HG03520 (cell line): ENCODE data around the gene OGDHL.

Experiments used
- ATAC-seq: cut with Tn5 transposase; IDR thresholded peaks from one replicate; pipeline ENCODE4 v1.9.1; 2021; ENCODE audit warnings: mild to moderate bottlenecking, moderate library complexity; ENCODE audit not compliant: unreplicated experiment

Gene OGDHL

DNA sequence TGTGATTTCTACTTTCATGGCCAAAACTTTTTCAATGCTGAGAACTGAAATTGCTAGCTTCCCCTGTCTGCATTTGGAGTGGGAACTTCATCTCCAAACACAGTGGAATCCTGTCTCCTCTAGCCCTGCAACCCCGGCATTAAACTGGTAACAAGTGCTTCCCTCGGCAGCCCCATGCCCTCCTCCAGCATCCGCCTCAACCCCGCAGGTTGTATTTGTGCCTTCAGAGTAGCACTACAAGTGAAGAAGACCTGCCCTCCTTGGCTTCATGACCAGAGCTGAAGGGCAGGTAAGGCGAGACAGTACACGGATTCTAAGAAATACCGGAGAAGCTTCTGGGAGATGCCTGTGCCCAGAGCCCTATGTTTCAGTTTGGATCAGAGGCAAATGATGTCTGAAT is 65.8 kb downstream of the OGDHL start:
- no peak for ATAC-seq

DNA sequence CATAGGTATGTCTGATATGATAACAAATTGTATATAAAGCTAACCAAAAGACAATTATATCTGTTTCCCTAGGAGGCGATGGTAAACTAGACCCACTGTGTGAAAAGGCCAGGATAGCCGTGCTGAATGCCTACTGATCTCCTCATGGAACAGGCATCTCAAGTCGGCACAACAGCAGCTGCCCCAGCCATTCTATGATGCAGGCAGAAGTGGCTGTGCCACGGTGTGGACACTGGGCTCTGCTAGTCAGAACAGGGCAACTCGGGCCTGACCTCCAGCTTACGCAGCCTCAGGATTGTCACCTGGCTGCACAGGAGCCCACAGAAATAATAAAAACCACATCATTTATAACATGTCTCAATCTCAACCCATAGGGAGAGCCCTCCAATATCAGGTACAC is 67.7 kb downstream of the OGDHL start:
- no peak for ATAC-seq

DNA sequence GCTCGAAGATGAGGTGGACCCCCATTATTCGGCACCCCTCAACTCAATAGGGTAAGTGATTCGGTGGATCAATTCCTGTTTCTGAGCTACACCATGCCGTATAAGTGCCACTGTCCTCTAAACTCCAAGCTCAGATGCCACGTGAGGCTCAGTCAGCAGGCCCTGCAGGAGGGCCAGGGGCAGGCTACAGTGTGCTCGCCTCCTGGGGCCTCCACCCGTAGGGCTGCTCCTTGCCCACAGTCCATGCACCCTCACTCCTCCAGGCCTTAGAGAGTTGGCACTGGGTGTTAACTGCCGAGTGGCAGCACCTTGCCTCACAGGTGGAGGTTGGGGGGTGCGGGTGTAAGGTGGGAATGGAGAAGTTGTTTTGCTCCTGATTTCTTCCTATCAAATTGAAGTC is 70.5 kb downstream of the OGDHL start:
- no peak for ATAC-seq

DNA sequence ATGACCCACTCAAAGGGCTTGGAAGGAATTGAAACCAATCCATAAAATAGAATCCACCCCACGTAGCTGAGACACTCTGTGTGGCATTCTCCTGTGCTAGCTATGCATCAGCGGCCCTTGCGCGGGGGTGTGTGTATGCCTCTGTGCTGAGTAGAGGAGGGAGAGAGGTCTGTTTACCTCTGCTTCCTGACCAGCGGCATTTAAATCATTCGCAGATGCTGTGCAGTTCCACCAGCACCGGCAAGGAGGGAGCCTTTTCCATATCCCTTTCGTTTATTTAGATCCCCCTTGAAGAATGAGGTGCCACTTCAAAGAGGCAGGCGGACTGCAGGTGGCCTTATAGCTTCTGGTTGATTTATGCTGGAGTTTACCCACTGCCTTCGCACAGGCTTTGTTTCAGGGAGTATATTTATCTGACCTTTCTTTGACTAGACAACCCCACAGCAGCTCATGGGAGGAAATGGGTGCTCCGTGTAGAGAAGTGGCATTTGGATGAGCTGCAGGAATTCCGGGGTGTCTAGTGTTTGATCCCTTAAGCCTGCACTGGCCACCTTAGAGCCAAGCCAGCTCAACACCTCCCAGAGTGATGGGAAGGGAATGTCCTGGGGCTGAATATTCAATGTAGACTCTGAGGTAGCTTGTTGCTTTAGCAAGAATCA is 71.3 kb downstream of the OGDHL start:
- no peak for ATAC-seq

DNA sequence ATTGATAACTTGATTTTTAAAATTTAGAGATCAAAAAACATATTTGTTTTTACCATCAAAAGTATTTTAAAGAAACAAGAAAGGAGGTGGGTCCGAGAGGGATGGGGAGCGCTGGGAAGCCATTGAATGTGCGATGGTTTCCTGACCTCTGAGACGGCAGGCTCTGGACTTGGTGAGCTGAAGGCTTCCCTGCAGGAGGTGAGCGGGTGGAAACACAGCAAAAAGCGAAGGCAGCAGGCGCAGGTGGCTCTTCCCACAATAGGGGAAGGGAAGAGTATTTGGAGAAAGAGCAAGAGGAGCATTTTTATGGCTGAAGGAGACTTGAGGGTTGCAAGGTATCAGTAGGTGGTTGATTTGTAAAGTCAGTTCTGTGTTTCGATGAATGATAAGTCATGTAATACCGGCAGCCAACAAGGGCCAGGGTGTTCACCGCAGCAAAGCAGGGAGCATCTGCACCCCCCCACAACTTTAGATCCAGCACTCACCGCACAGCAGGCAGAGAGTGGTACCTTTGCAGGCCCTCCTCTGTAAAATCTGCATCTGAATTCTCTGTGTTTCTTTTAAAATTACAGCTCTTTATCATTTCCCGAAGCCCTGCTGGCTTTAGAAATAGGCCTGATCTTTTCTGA is 72.1 kb downstream of the OGDHL start:
- no peak for ATAC-seq

DNA sequence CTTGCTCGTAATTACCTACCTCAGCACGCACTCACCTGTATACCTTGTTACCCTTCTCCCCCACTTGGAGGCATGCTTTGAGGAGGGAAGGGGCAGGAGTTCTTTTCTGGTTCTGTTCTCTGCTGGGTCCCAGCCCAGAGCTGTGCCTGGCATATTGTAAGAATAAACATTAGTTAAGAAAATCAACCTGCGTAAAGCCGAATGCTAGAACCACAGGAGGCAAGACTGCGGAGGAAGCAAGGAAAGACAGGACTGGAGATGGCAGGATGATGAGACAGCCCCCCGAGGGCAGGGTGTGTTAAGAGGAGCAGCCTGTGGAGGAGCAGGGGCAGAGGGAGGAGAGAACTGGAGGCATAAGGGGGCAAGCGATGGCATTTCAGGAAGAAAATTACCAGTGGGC is 73.2 kb downstream of the OGDHL start:
- no peak for ATAC-seq

DNA sequence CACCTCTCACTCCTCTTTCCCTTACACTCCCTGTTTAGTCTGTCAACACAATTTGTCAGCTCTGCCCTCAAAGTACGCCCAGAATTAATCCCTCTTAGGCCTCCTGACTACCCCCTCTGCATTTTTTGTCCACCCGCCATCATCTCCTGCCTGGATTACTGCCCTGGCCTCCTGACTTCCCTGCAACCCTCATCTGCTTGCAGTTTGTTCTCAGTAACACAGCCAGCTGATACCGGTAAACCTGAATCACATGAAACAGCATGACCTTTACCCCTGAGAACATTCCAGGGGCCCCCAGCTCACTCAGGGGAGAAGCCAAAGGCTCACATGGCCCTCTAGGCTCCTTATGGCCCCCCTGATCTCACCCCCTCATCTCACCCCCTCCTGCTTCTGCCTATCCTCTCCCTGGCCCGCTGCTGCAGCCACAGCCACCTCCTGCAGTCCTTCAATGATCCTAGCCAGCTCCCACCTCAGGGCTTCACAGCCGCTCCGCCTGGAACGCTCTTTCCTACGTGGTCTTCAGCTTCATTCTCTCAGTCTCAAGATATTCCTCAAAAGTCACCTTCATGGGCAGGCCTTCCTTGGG is 73.8 kb downstream of the OGDHL start:
- ATAC-seq = no peak

- no peak for ATAC-seq
Measured at GRCh38 chr10:49686651-49687050, 75.5 kb downstream of the OGDHL start.
